ENCODE measurements around the gene UGT8.
A peak's percentile ranks its signal among the peaks of the same experiment; 100 is the strongest.
"Not testable (repeated sequence)": the region's sequence is repeated elsewhere in the genome, so short reads cannot be mapped to it uniquely, and the experiment has no call there.

UGT8 gene

GRCh38 chr4:114607056-114607455, 8.4 kb downstream of the UGT8 start:
- DNase-seq, result no peak

GRCh38 chr4:114613560-114613959, 15.0 kb downstream of the UGT8 start:
- DNase-seq, result no peak

GRCh38 chr4:114615435-114615834, 16.8 kb downstream of the UGT8 start:
- DNase-seq, result no peak

GRCh38 chr4:114616036-114616435, 17.4 kb downstream of the UGT8 start:
- DNase-seq, result not testable (repeated sequence)

GRCh38 chr4:114626196-114626595, 27.6 kb downstream of the UGT8 start:
- DNase-seq, result no peak

GRCh38 chr4:114636192-114636935, 37.8 kb downstream of the UGT8 start:
- no peak for DNase-seq

- DNase-seq, result no peak
These were observed 43.7 kb downstream of the UGT8 start for GRCh38 chr4:114642173-114642780.

GRCh38 chr4:114649908-114650307, 51.3 kb downstream of the UGT8 start:
- no peak for DNase-seq

GRCh38 chr4:114653675-114654074, 55.1 kb downstream of the UGT8 start:
- DNase-seq, result no peak

GRCh38 chr4:114654592-114654991, 56.0 kb downstream of the UGT8 start:
- no peak for DNase-seq

- no peak for DNase-seq
These were observed 59.6 kb downstream of the UGT8 start for GRCh38 chr4:114658179-114658578.

- no peak for DNase-seq
These were observed 60.2 kb downstream of the UGT8 start for GRCh38 chr4:114658776-114659175.

GRCh38 chr4:114659386-114660008, 60.9 kb downstream of the UGT8 start:
- DNase-seq, result peak; percentile 61

- DNase-seq, result no peak
These were observed 64.5 kb downstream of the UGT8 start for GRCh38 chr4:114663083-114663482.

- no peak for DNase-seq
These were observed 70.0 kb downstream of the UGT8 start for GRCh38 chr4:114668577-114668976.

- not testable (repeated sequence) for DNase-seq
These were observed 72.1 kb downstream of the UGT8 start for GRCh38 chr4:114670733-114671132.

- no peak for DNase-seq
These were observed 74.7 kb downstream of the UGT8 start for GRCh38 chr4:114673306-114673705.

GRCh38 chr4:114674080-114674479, 75.5 kb downstream of the UGT8 start:
- no peak for DNase-seq

GRCh38 chr4:114677346-114677979, 78.9 kb downstream of the UGT8 start:
- DNase-seq, result no peak

GRCh38 chr4:114684462-114684861, 85.9 kb downstream of the UGT8 start:
- DNase-seq, result no peak

- DNase-seq, result no peak
These were observed 89.5 kb downstream of the UGT8 start for GRCh38 chr4:114688059-114688458.

GRCh38 chr4:114690571-114690970, 92.0 kb downstream of the UGT8 start:
- no peak for DNase-seq

- DNase-seq, result no peak
These were observed 93.3 kb downstream of the UGT8 start for GRCh38 chr4:114691865-114692264.
